Measurements from ENCODE around the gene LZTS3.

- no peak for TF ChIP-seq CTCF (IDR thresholded peaks at IDR 0.05)
- no peak for TF ChIP-seq POLR2A (IDR thresholded peaks at IDR 0.05)
These were observed 1.9 kb upstream of the LZTS3 start for GRCh38 chr20:3175270-3175669.

Measured in adrenal gland (tissue), 5 donors.